GM19239 (cell line): ENCODE measurements around the gene TARBP1.
"Not testable (repeated sequence)": the region's sequence is repeated elsewhere in the genome, so short reads cannot be mapped to it uniquely, and the experiment has no call there.

ENCODE experiments used
- DNase-seq: peaks from one replicate; pipeline ENCODE4 v3.0.0; 2011; ENCODE audit warnings: low spot score; ENCODE audit not compliant: insufficient read length
- FAIRE-seq: peaks from 2 replicates; lab custom pipeline; 2011; peaks lifted over from hg19 to GRCh38; lab: Jason Lieb, UNC

Gene TARBP1

GRCh38 chr1:234478481-234479309 lies at the start of gene TARBP1:
TARBP1 (minus strand) TSS chr1:234479179; CDS start chr1:234479103, 76 bp downstream.
- peak; percentile 85 for FAIRE-seq

GRCh38 chr1:234528074-234528865 lies 49.3 kb upstream of the TARBP1 start:
- FAIRE-seq, result no peak
- DNase-seq, result no peak

More at GRCh38 chr1:234478481-234479309, at the start of gene TARBP1:
- peak; percentile 67 for DNase-seq

- DNase-seq (no peak), FAIRE-seq (no peak)
Observed at GRCh38 chr1:234527346-234527745, 48.4 kb upstream of the TARBP1 start.

GRCh38 chr1:234526922-234527321 lies 47.9 kb upstream of the TARBP1 start:
- DNase-seq (no peak), FAIRE-seq (no peak)

GRCh38 chr1:234525099-234525799 lies 46.3 kb upstream of the TARBP1 start:
- DNase-seq, result no peak

DNA sequence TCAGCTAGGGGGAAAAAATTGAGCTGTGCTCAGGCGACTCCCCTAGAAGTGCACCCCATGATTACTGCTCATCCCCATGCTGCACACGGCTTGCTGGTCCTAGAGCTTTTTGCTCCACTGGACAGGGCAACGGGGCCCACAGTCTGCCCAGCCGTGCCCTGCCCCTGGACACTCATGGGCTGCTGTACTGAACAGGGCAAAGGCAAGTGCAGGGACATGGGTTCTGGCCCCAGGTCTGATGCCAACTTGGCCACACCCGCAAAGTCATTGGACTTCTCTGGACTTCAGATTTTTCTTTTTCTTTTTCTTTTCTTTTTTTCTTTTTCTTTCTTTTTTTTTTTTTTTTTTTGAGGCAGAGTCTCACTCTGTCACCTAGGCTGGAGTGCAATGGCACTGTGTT lies 42.9 kb upstream of the TARBP1 start:
- FAIRE-seq (no peak), DNase-seq (no peak)

More at GRCh38 chr1:234525099-234525799, 46.3 kb upstream of the TARBP1 start:
- FAIRE-seq, result no peak

DNA sequence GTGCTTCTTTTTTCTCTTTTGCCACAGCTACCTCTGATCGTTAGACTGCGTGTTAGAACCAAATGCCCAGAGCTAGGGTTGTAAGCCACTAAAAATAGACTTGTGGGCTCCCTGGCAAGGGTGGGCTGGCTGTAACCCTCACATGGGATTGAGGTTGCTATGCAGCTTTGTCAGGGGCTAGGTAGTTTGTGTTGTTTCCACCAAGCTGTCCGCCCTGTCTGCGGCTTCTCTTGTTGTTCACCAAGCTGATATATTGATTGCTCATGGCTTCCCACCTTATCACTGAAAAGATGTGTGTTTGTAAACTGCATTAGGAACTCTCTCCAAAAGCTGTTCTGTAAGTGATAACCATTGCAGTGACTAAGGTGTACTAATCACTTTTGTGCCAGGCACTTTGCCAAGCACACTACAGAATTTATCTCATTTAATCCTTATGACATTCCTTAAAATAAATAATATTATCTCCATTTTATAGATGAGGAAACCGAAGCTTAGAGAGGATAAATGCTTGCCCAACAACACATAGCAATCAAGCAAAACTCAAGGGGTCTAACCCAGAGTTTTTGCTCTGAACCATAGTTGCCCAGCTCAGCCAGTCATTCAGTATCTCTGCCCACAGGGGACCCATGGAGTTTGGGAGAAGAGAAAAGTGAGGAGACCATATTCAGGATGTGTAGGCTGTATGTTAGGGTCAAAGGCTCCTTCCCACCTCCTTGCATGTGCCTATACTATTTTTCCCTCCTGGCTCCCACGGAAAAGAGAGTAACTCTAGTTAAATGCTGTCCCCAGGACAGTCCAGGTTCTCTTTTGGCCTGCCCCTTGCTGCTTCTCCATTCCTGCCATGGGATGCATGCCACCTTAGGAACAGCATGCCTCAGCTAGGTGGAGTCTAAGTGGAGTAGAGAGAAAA lies 42.2 kb upstream of the TARBP1 start:
- no peak for DNase-seq
- FAIRE-seq, result no peak

DNA sequence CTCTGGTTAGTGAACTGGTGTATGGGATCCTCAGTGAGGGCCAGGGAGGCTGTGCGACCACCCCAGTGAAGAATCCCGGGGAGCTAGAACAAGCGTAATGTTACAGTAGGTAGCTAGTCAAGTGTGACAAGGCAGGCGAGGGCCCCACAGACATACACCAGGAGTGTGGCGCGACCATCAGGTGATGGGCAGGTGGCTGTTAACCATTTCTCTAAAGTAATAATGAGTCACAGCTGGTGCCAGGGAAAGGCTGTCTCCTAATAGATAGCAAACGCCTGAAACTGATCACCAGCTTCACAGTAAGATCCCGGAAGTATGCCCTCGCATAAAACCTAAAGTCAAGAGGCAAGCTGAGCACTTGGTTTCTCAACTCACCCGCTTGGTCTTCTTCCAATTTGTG lies 40.5 kb upstream of the TARBP1 start:
- no peak for DNase-seq
- no peak for FAIRE-seq

DNA sequence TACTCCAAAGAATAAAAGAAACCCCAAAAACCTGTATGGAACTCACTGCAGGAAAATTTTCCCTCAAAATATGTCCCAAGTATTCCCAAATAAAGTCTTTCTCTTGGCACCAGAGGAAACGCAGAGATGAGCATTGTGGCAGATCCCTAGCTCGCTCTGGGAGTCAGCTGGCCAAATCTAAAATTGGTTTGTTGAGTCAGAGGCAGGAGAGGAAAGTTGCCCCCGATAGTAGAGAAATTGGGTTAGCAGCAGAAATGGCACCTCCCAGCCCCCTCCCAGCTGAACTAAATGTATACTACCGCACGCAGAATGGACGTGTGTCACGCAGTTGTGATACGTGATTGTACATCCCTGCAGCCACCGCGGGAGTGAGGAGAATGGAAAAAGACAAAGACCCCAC lies 39.9 kb upstream of the TARBP1 start:
- no peak for FAIRE-seq
- no peak for DNase-seq

GRCh38 chr1:234518086-234518485 lies 39.1 kb upstream of the TARBP1 start:
- FAIRE-seq, DNase-seq: not testable (repeated sequence)

DNA sequence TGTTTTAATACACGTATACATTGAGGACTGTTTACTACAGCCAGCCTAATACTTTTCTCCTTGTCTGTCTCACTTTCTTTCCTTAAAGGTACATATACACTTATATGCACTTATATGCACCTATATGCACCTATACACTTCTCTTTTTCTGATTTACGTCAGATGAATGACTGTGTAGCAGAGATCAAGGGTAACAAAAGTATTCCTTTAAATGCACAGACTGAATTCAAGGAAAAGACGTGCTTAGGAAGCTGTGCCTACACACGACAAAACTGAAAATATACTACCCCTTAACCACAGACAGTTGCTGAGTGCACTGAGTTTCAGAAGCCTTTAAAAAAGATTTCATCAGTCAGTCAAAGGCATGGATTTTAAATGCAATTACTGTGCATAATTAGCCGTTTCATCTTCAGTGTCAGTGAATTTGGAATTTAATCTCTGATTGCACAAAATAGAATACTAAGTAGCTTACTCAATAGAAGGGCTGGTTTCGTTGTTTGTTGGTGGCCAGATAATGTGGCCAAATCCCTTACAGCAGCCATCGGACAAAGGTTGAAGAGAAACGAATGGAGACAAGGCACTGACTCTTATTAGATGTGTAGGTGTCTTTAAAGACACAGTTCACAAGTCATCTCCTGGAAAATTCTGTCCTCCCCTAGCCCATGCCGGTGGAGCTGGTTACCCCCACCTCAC lies 38.3 kb upstream of the TARBP1 start:
- FAIRE-seq (no peak), DNase-seq (no peak)

DNA sequence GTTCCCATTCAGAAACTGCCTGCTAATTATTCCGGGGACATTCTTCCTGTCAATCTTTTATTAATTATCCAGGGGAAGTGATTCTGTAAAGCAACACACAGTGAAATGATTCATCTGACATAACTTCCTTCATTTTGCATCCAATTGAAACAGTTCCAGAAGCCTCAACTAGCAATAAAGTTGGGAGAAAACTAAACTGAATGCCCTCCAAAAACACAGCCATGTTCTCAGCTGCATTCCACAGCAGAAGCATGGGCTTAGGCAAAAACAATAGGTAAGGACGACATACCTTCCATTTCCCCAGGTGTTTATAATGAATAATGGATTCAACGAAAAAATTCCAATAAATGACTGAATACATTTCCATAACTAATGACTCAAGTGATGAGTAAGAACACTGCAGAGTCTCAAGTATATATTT lies 36.9 kb upstream of the TARBP1 start:
- DNase-seq (no peak), FAIRE-seq (no peak)

DNA sequence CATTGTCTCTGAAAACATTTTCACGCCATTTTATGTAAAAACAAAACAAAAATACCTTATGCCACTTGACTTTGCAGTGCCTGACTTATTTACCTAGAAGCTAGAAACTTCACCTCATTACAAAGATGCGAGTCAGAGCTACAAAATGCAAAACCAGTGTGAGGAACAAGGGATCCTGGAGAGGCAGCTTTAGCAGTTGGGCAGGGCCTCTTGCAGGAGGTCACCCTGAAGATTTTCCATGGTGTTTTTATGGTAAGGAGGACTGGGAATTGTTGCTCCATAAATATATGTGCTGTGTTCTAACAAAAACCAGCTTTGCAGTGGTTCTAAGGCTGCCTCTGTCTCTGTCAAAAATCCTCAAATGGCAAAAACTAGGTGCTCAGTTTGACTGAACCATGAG lies 36.4 kb upstream of the TARBP1 start:
- FAIRE-seq (no peak), DNase-seq (no peak)

DNA sequence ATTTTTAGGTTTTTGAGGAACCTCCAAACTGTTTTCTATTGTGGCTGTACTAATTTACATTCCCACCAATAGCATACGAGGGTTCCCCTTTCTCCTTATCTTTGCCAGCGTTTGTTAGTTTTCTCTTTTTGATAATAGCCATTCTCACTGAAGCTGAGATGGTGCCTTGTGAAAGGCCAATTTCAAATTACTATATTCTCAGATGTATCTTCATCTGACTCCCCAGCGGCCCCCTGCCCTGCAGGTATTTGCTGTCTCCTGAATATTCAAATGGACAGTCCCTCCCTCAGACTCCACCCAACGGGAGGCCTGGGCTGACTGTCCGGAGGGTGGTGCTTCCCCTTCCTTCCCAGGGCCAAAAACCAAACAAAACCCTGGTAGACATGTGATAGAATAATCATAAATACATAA lies 33.5 kb upstream of the TARBP1 start:
- FAIRE-seq (no peak), DNase-seq (no peak)

DNA sequence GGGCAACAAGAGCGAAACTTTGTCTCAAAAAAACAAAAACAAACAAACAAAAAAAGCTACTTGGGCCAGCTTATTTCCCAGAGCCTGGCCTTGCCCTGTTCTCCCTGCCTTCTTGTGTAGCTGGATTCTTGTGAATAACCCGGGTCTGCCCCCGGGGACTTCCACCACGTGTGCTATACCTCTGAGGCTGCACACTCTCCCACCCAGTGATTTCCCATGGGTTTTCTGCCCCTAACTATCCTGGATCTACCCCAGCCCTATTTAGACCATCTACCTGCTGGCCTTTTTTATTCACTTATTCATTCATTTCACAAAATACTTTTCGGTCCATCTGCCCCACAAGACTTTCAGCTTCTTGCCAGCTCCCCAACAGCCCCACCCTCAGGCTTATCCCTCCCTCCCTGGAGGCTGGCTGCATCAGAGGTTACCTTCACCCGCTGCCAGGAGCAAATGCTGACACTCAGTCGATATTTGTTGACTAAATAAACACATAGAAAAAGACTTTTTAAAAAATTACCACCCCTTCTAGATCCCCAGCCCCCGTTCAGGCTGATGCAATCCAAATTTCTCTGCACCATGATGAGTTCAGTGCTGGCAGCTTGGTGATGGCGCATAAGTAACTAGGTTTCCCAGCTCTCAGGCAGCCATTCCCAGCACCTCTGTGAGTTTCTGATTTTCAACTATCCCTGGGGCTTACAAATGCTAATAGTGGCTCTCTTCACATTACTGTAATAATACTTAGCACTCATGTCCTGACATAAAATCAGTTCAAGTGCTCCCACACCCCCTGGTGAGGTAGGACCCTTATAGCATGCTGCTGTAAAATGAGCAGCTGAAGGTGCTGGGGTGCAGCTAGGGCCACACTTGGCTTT lies 30.7 kb upstream of the TARBP1 start:
- FAIRE-seq (no peak), DNase-seq (no peak)

GRCh38 chr1:234507626-234508387 lies 28.8 kb upstream of the TARBP1 start:
- FAIRE-seq (no peak), DNase-seq (no peak)

- no peak for FAIRE-seq
Observed at GRCh38 chr1:234507089-234507488, 28.1 kb upstream of the TARBP1 start.

DNA sequence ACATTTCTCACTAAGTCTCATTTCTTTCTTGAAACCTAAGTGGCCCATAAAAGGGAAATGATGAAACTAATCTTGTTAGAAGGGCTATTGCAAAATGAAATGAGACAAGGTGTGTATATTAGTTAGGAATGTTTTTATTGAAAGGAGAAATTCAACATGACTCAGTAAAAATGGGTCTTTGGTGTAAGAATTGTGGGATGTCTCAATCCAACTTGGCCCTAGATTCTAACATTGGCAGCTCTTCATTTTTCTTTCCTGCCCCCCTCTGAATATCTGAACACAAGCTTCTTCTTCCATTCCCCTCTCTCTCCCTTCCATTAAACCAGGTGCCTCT lies 26.8 kb upstream of the TARBP1 start:
- DNase-seq (no peak), FAIRE-seq (no peak)

More at GRCh38 chr1:234507089-234507488, 28.1 kb upstream of the TARBP1 start:
- no peak for DNase-seq
